ENCODE data around the gene NBPF3.

GRCh38 chr1:21534146-21534545, 94.2 kb downstream of the NBPF3 start:
- TF ChIP-seq CTCF (IDR thresholded peaks at IDR 0.05) (no peak), SIN3A (IDR thresholded peaks at IDR 0.05; ENCODE audit: borderline replicate concordance, insufficient read depth, low read depth, low read length) (no peak), POLR2AphosphoS5 (IDR thresholded peaks at IDR 0.05; ENCODE audit: low read depth, low read length) (no peak), REST (IDR thresholded peaks at IDR 0.05; ENCODE audit: insufficient read depth in 1 of 2, low read depth in 2 of 2, low read length in 1 of 2) (no peak), TCF7L2 (IDR thresholded peaks at IDR 0.05; ENCODE audit: low read depth, low read length) (no peak)
